GM12865 (cell line): ENCODE measurements around the gene ELMO3.

Experiments
- DNase-seq: peaks from one replicate; pipeline ENCODE4 v3.0.0; 2010; ENCODE audit warnings: low read depth
- H3K4me3 ChIP-seq: 2 replicates; pipeline ENCODE4 v1.5.1; 2011; ENCODE audit warnings: mild to moderate bottlenecking, low read depth, low read length, control low read depth
- TF ChIP-seq, protein P1 (sequence below): IDR thresholded peaks from 2 replicates; pipeline ENCODE4 v1.5.1; 2011; ENCODE audit warnings: low read length, control low read depth, low read depth, inconsistent platforms; ENCODE audit not compliant: insufficient read depth; ENCODE audit errors: missing control alignments

Gene ELMO3

DNA sequence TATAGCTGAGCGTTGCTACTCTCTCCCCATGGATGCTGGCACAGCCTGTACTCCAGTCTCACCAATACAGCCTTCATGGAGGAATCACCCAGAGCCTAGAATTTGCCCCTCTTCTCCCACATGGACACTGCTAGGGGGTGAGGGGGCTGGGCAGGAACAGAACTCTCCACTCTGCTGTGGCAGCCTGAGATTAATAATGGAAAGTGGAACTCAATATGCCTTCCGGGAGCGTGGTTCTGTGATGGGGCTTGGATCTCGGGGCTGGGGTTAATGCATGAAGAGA is 51.1 kb downstream of the ELMO3 start:
- no peak overlapping the region for H3K4me3 ChIP-seq
- DNase-seq = no peak

GRCh38 chr16:67252609-67253497 is 53.9 kb downstream of the ELMO3 start:
- no peak for DNase-seq
- no peak overlapping the region for H3K4me3 ChIP-seq
- TF ChIP-seq, protein P1, sequence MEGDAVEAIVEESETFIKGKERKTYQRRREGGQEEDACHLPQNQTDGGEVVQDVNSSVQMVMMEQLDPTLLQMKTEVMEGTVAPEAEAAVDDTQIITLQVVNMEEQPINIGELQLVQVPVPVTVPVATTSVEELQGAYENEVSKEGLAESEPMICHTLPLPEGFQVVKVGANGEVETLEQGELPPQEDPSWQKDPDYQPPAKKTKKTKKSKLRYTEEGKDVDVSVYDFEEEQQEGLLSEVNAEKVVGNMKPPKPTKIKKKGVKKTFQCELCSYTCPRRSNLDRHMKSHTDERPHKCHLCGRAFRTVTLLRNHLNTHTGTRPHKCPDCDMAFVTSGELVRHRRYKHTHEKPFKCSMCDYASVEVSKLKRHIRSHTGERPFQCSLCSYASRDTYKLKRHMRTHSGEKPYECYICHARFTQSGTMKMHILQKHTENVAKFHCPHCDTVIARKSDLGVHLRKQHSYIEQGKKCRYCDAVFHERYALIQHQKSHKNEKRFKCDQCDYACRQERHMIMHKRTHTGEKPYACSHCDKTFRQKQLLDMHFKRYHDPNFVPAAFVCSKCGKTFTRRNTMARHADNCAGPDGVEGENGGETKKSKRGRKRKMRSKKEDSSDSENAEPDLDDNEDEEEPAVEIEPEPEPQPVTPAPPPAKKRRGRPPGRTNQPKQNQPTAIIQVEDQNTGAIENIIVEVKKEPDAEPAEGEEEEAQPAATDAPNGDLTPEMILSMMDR = no peak

More for the DNA sequence above, 51.1 kb downstream of the ELMO3 start:
- TF ChIP-seq, protein P1 = no peak
